ENCODE measurements around the gene PGA4.
"Not testable (repeated sequence)": the region's sequence is repeated elsewhere in the genome, so short reads cannot be mapped to it uniquely, and the experiment has no call there.

PGA4 gene

DNA sequence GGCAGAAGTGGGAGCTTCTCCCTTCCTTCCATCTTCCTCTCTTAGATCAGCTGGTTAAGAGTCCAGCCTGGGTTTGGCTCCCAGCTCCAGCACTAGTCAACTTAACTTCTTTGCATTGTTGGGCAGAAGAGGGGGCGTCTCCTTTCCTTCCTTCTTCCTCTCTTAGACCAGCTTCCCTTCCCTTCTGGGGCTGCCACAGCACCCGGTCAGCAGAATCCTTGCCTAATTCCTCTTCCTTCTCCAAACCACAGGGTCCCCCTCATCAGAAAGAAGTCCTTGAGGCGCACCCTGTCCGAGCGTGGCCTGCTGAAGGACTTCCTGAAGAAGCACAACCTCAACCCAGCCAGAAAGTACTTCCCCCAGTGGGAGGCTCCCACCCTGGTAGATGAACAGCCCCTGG lies 545 bp downstream of the PGA4 start:
- not testable (repeated sequence) for H4K20me1 ChIP-seq (ENCODE audit: insufficient read depth, low read length); H3K27me3 ChIP-seq (ENCODE audit: insufficient read depth, low read length, poor library complexity); H3K9me3 ChIP-seq (ENCODE audit: insufficient read depth, low read length, severe bottlenecking); DNase-seq; H3K36me3 ChIP-seq (ENCODE audit: insufficient read depth, low read length); ATAC-seq (ENCODE audit: insufficient read depth, low read depth); H3K9ac ChIP-seq (ENCODE audit: low read depth, low read length); H3K4me1 ChIP-seq (ENCODE audit: insufficient read depth, low read length); H3K79me2 ChIP-seq (ENCODE audit: insufficient read depth, low read length); H3K4me2 ChIP-seq (ENCODE audit: insufficient read depth, low read length); H2AFZ ChIP-seq (ENCODE audit: low read depth, low read length); H3K27ac ChIP-seq (ENCODE audit: low read length); H3K4me3 ChIP-seq (ENCODE audit: low read depth in 1 of 2, low read length in 2 of 2)

DNA sequence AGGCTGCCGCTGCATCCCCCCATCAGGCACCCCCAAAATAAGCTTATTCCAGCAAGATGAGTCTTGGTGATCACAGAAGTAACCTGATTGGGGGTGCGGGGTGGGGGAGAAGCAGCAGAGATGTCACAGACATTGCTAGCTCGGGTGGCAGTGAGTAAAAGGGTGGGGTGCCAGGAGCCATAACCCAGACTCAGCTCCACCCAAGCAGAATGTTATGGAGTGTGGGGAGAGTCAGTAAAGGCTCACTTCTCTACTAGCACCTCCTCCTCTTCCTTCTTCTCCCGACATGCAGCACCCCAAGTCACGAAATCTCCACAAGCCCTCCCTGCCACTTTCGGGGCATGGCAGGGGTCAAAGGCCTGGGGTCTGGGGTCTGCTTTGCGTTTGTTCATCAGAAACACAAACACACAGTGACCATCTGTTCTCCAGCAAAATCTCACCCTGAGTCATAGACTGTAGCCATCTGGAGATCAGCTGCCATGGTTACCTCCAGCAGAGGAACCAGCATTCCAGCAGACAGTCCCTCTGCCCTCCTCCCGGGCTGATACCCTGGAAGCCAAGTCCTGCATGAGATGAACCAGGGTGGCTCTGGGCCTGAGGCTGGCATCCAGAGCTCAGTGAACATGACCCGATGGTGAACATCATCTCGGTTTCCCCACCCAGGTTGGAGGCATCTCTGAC lies 4.5 kb downstream of the PGA4 start:
- H3K4me2 ChIP-seq (ENCODE audit: insufficient read depth, low read length); H2AFZ ChIP-seq (ENCODE audit: low read depth, low read length); H3K79me2 ChIP-seq (ENCODE audit: insufficient read depth, low read length); H3K9ac ChIP-seq (ENCODE audit: low read depth, low read length); H3K27me3 ChIP-seq (ENCODE audit: insufficient read depth, low read length, poor library complexity); H3K36me3 ChIP-seq (ENCODE audit: insufficient read depth, low read length); H3K4me1 ChIP-seq (ENCODE audit: insufficient read depth, low read length); DNase-seq; H3K27ac ChIP-seq (ENCODE audit: low read length); ATAC-seq (ENCODE audit: insufficient read depth, low read depth); H3K9me3 ChIP-seq (ENCODE audit: insufficient read depth, low read length, severe bottlenecking); H3K4me3 ChIP-seq (ENCODE audit: low read depth in 1 of 2, low read length in 2 of 2); H4K20me1 ChIP-seq (ENCODE audit: insufficient read depth, low read length): not testable (repeated sequence)

DNA sequence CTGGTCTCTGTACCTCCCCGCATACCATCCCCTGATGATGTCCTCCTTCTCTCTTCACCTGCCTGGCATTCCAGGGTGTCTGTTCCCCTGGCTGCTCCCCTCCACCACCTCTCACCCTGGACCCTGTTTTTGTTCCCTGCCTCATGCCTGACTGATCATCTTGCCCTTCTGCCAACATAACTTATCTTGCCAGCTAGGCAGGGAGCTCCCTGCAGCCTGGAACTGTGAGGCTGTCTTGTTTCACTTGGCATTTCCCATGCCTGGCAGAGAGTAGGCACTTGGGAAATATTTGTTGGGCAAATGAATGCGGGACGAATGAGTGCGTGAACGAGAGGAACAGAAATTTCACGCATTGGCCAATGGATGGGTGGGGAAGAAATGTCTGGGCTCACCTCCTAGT lies 7.3 kb downstream of the PGA4 start:
- H3K79me2 ChIP-seq (ENCODE audit: insufficient read depth, low read length); H3K4me2 ChIP-seq (ENCODE audit: insufficient read depth, low read length); H3K27me3 ChIP-seq (ENCODE audit: insufficient read depth, low read length, poor library complexity); H3K36me3 ChIP-seq (ENCODE audit: insufficient read depth, low read length); H2AFZ ChIP-seq (ENCODE audit: low read depth, low read length); H3K9ac ChIP-seq (ENCODE audit: low read depth, low read length); H3K4me1 ChIP-seq (ENCODE audit: insufficient read depth, low read length); H3K27ac ChIP-seq (ENCODE audit: low read length); H4K20me1 ChIP-seq (ENCODE audit: insufficient read depth, low read length); DNase-seq; H3K4me3 ChIP-seq (ENCODE audit: low read depth in 1 of 2, low read length in 2 of 2); H3K9me3 ChIP-seq (ENCODE audit: insufficient read depth, low read length, severe bottlenecking); ATAC-seq (ENCODE audit: insufficient read depth, low read depth): not testable (repeated sequence)

DNA sequence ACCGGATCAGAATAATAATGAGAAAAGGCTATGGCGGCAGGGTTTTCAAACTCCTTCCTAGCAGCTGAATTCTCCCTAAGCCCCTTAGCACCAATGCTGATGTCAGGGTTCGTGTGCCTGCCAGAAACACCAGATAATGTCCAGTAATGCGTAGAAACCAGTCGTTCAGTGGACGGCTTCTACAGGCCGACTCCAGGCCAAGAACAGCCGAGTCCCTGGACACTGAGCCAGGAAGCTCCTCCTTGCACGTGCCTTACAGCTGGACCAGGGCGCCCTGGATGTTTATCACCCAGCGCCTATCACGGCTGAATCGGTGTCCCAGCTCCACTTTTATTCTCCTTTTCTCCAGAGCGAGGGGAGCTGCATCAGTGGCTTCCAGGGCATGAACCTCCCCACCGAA lies 8.9 kb downstream of the PGA4 start:
- not testable (repeated sequence) for H3K36me3 ChIP-seq (ENCODE audit: insufficient read depth, low read length); ATAC-seq (ENCODE audit: insufficient read depth, low read depth); H2AFZ ChIP-seq (ENCODE audit: low read depth, low read length); H4K20me1 ChIP-seq (ENCODE audit: insufficient read depth, low read length); H3K4me3 ChIP-seq (ENCODE audit: low read depth in 1 of 2, low read length in 2 of 2); H3K4me2 ChIP-seq (ENCODE audit: insufficient read depth, low read length); DNase-seq; H3K9me3 ChIP-seq (ENCODE audit: insufficient read depth, low read length, severe bottlenecking); H3K4me1 ChIP-seq (ENCODE audit: insufficient read depth, low read length); H3K79me2 ChIP-seq (ENCODE audit: insufficient read depth, low read length); H3K27ac ChIP-seq (ENCODE audit: low read length); H3K27me3 ChIP-seq (ENCODE audit: insufficient read depth, low read length, poor library complexity); H3K9ac ChIP-seq (ENCODE audit: low read depth, low read length)

DNA sequence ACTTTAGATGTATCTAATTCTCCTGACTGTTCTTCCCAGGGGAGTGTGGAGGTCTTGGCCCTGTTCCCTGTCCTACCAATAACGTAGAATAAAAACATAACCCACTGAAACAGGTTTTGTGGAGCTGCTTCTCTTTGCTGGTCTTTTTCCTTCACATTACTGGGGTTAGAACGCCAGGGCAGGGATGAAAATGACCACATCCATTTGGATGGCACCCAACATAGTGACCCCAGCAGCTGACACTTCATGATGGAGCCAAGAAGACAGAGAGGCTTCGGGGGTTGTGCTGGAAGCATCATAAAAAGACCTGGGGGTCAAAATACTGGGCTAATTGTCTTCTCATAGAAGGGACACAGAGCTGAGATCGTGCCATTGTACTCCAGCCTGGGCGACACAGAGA lies 9.4 kb downstream of the PGA4 start:
- not testable (repeated sequence) for H3K9me3 ChIP-seq (ENCODE audit: insufficient read depth, low read length, severe bottlenecking); H3K4me3 ChIP-seq (ENCODE audit: low read depth in 1 of 2, low read length in 2 of 2); H2AFZ ChIP-seq (ENCODE audit: low read depth, low read length); H4K20me1 ChIP-seq (ENCODE audit: insufficient read depth, low read length); H3K27me3 ChIP-seq (ENCODE audit: insufficient read depth, low read length, poor library complexity); DNase-seq; H3K4me1 ChIP-seq (ENCODE audit: insufficient read depth, low read length); H3K4me2 ChIP-seq (ENCODE audit: insufficient read depth, low read length); H3K36me3 ChIP-seq (ENCODE audit: insufficient read depth, low read length); H3K79me2 ChIP-seq (ENCODE audit: insufficient read depth, low read length); ATAC-seq (ENCODE audit: insufficient read depth, low read depth); H3K9ac ChIP-seq (ENCODE audit: low read depth, low read length); H3K27ac ChIP-seq (ENCODE audit: low read length)

DNA sequence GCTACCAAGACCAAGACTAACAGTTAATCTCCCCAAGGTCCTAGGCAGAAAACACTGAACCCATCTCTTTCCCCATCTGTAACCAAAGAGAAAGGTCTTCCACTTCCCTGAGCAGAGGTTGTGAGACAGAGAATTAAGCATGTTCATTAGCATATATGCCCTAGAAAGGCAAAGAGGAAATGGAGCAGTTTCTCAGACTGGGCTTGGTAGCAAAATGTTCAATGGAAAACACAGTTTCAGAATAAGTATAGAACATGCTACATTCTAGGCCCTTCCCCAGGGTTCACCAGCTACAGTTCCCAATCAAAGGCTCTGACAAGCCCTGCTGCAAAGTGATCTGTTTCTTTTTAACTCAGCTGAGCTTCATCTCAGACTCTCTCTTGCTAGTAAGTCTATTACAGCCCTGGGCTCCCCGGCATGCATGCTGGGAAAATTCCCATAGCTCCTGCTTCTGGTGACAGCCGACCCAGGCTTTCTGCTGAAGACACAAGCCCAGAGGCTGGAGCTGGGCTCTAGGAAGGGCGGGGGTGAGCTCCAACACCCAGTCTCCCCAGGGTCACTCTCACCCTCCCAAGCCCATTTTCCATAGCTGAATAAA lies 10.5 kb downstream of the PGA4 start:
- H2AFZ ChIP-seq (ENCODE audit: low read depth, low read length); H3K27ac ChIP-seq (ENCODE audit: low read length); H3K9me3 ChIP-seq (ENCODE audit: insufficient read depth, low read length, severe bottlenecking); H3K4me3 ChIP-seq (ENCODE audit: low read depth in 1 of 2, low read length in 2 of 2); H3K4me1 ChIP-seq (ENCODE audit: insufficient read depth, low read length); H3K36me3 ChIP-seq (ENCODE audit: insufficient read depth, low read length); H4K20me1 ChIP-seq (ENCODE audit: insufficient read depth, low read length); H3K27me3 ChIP-seq (ENCODE audit: insufficient read depth, low read length, poor library complexity); DNase-seq; H3K4me2 ChIP-seq (ENCODE audit: insufficient read depth, low read length); ATAC-seq (ENCODE audit: insufficient read depth, low read depth); H3K9ac ChIP-seq (ENCODE audit: low read depth, low read length); H3K79me2 ChIP-seq (ENCODE audit: insufficient read depth, low read length): not testable (repeated sequence)

DNA sequence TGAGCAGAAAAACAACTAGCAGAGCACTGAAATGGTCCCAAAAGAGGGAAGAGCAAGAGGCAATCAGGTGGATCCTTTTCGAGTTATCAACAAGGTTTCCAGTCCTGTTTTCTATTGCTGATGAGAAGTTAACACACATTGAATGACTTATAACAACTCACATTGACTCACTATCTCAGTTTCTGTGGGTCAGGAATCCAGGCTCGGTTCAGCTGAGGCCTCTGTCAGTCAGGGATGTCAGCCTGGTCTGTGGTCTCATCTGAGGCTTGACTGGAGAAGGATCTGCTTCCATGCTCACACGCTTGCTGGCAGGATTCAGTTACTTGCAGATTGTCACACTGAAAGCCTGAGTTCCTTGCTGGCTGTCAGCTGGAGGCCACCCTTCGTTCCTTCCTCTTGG lies 15.0 kb downstream of the PGA4 start:
- H3K27ac ChIP-seq (ENCODE audit: low read length); H3K4me2 ChIP-seq (ENCODE audit: insufficient read depth, low read length); H3K9me3 ChIP-seq (ENCODE audit: insufficient read depth, low read length, severe bottlenecking); H3K36me3 ChIP-seq (ENCODE audit: insufficient read depth, low read length); H3K79me2 ChIP-seq (ENCODE audit: insufficient read depth, low read length); H3K4me1 ChIP-seq (ENCODE audit: insufficient read depth, low read length); H2AFZ ChIP-seq (ENCODE audit: low read depth, low read length); DNase-seq; ATAC-seq (ENCODE audit: insufficient read depth, low read depth); H3K9ac ChIP-seq (ENCODE audit: low read depth, low read length); H4K20me1 ChIP-seq (ENCODE audit: insufficient read depth, low read length); H3K27me3 ChIP-seq (ENCODE audit: insufficient read depth, low read length, poor library complexity); H3K4me3 ChIP-seq (ENCODE audit: low read depth in 1 of 2, low read length in 2 of 2): not testable (repeated sequence)

DNA sequence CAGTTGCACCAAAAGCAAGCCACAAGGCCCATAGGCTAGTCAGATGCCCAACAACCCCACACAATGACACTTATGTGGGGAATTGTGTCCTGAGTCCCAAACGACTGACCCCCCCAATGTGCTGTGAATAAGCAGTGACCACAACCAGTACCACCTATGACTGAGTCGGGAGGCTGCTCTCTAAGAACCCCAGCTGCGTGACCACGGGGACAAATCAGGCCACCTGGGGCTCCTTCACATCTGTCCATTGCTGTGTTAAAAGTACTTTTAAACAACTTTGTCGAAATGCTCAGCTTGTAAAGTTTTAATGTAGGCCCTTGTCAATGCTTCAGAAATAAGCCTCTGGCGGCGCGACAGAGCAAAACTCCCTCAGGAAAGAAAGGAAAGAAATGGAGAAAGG lies 18.1 kb downstream of the PGA4 start:
- H3K9ac ChIP-seq (ENCODE audit: low read depth, low read length); H3K36me3 ChIP-seq (ENCODE audit: insufficient read depth, low read length): not testable (repeated sequence)

More for the DNA sequence above, 18.1 kb downstream of the PGA4 start:
- H3K4me1 ChIP-seq (ENCODE audit: insufficient read depth, low read length); H3K4me2 ChIP-seq (ENCODE audit: insufficient read depth, low read length); H4K20me1 ChIP-seq (ENCODE audit: insufficient read depth, low read length); H3K9me3 ChIP-seq (ENCODE audit: insufficient read depth, low read length, severe bottlenecking); H3K79me2 ChIP-seq (ENCODE audit: insufficient read depth, low read length); ATAC-seq (ENCODE audit: insufficient read depth, low read depth); H2AFZ ChIP-seq (ENCODE audit: low read depth, low read length); H3K4me3 ChIP-seq (ENCODE audit: low read depth in 1 of 2, low read length in 2 of 2); H3K27me3 ChIP-seq (ENCODE audit: insufficient read depth, low read length, poor library complexity); DNase-seq; H3K27ac ChIP-seq (ENCODE audit: low read length): not testable (repeated sequence)
